Stimulated activated CD4-positive, alpha-beta T cell treated with anti-CD3 and anti-CD28 coated beads, Interleukin-4, amount 100 ng/mL, for 4 hours (primary cell): Measurements from ENCODE around the gene GATA1.
A peak's percentile ranks its signal among the peaks of the same experiment; 100 is the strongest.

ENCODE experiments used
- DNase-seq, 2 experiments: peaks; one replicate each; pipeline ENCODE4 v3.0.0-alpha.2; 2020

Gene GATA1

DNA sequence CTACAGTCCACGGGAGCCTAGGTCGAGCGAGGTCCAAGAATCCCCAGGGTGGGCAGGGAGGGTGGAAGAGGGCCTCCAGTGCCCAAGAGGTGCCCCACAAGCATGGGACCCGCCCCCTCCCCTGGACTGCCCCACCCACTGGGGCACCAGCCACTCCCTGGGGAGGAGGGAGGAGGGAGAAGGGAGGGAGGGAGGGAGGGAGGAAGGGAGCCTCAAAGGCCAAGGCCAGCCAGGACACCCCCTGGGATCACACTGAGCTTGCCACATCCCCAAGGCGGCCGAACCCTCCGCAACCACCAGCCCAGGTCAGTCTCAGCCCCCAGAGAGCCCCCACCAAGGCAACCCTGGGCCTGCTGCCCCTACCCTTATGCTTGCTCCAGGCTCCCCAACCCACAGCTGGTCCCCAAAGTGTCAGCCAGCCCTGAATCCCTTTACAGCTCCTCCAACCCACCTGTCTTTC, at the start of gene GATA1:
TSS of gene GATA1 (plus strand) at position 250 of the 460 bp plus-strand sequence. CDS start 4,520 bp downstream, outside the sequence.
- DNase-seq: no peak

DNA sequence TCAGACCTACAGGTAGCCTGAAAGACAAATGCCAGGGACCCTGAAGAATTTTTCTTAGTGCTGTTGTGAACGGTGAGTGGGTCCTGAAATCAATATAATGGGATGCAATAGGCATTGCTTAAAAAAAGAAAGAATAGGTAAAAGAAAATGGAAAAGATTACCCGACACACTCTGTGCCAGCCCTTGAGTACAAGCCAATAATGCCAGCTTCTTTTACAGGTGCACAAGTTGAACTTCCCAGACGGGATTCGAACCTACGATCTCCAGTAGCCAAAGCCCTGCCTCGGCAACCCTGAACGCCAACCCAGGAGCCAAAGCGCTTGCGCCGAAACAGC, 49.5 kb upstream of the GATA1 start:
- no peak for DNase-seq

DNA sequence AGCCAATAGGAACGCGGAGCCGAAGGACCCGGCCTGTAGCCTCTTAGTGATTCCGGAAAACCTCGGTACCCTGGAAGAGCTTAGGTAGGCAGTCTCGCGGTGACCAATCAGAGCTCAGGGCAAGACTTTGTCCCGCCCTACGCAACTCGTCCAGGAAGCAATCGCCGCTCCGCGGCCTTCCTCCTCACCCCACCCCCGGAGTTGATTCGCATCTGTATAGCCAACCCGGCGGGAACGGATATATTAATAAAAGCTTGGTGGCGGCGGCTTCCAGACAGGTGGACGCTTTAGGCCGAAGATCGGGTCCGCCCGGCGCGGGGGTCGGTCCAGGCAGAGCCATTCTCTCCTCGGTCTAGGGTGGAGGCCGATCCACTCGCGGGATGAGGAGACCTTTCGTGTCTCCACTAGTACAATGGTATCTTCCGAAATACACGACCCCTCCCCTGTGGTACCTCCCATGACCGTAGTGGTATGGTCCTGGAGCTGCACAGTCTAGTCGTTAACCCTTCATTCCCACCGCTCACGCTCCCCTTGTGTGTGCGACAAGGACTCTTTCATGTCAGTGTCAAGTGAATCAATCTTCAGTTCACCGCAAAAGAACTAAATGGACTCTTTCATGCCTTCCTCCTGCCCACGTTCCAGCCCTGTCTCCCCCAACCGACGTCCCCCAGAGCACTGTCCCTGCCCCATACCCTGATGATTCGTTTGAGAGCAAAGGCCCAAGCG, 49.0 kb upstream of the GATA1 start:
- peak; percentile 73 to 90 for DNase-seq

- DNase-seq: no peak
Measured at GRCh38 chrX:48737940-48738339, 48.5 kb upstream of the GATA1 start.

DNA sequence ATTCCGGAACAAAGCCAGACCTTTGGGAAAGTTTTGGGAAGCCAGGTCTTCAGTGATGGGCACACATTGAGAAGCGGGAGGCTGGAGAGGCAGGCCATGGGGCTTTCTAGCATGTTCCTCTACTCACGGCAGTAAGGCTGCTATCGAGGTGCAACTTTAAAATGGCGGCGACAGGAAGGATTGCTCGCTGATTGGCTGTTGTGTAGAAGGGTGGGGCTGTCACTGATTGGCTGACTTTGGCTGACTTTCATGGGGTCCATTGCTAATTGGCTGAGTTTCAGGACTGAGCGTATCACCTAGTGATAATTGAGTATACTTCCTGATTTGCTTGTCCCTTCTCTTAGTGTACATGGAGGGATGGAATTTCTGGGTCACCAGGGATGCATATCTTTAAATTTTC, 44.6 kb upstream of the GATA1 start:
- DNase-seq: no peak

- DNase-seq: no peak
Measured at GRCh38 chrX:48745222-48745621, 41.2 kb upstream of the GATA1 start.

DNA sequence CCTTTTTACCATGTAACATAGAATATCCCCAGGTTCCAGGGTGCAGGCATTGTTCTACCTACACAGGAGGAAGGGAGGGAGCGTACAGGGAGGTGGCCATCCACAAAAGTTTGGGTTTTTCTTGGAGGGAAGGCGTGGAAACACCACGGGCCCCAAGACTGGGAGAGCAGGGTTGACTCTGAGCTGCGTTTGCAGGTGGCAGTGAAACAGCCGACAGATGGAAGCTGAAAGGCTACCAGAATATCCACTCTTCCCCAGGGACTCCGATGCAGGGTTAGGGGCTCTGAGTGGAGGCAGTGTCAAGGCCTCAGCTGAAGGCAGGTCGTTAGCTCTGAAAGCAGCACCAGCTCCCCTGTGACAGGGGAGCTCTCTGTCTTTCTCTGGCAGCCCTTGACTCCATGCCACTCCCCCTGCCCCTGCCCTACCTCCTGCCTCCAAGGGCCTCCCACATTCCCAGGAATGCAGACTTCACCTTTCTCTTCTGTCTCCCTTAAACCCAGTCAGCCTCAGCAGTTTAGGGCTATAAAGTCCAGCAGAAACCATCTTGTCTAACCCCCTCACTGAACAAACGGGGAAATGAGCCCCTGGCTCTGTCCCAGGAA, 38.9 kb upstream of the GATA1 start:
- DNase-seq: no peak

- DNase-seq: no peak
Measured at GRCh38 chrX:48749182-48749581, 37.2 kb upstream of the GATA1 start.

DNA sequence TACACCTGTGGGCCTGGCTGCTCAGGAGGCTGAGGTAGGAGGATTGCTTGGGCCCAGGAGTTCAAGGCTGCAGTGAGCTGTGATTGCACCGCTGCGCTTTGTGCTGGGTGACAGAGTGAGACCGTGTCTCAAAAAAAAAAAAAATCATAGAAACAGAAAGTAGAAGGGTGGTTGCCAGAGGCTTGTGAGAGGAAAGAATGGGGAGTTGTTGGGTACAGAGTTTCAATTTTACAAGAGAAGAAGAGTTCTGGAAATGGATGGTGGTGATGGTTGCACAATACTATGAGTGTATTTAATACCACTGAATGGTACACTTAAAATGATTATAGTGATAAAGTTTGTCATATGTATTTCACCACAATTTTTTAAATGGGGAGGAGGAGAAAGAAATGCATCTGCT, 35.0 kb upstream of the GATA1 start:
- no peak for DNase-seq

GRCh38 chrX:48752498-48752897, 33.9 kb upstream of the GATA1 start:
- no peak for DNase-seq

DNA sequence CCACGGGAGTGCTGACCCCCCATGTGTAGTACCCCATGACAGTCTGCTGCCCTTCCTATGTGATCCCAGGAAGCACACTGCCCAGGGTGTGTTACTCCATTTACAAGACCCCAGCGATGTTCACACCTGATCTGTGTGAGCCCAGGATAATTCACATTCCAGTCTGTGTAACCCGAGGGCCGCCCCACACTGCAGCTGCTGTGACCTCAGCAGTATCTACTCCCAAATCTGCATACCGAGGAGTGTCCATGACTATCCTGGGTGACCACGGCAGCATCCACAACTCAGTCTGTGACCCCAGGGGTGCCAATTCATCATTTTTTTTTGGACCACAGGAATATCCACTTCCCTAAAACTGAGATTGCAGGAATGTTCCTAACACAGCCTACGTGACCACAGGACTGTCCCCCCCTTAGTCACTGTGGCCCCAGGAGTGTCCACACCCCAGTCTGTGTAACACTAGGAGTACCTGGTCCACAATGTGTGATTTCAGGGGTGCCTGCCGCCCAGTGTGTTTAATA, 32.6 kb upstream of the GATA1 start:
- DNase-seq: no peak

DNA sequence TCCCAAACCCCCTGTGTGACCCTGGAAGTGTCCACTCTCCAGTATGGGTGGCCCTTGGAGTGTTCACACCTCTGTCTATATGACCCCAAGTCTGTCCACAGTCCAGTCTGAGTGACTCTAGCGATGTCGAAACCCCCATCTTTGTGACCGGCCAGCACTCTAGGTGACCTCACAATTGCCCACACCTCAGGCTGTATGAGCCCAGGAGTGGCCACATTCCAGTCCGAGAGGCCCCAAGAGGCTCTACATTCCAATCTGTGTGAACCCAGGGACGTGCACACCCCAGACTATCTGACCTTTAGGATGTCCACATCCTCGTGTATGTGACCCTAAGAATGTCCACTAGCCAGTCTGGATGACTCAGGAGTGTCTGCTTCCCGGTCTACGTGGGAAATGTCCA, 32.2 kb upstream of the GATA1 start:
- DNase-seq: no peak

- DNase-seq: no peak
Measured at GRCh38 chrX:48761674-48762471, 24.5 kb upstream of the GATA1 start, which contains the start of gene GLOD5. Gene GLOD5, plus strand, starts transcription at chrX:48761747. Its CDS starts 44 bp downstream, at chrX:48761791.

GRCh38 chrX:48769230-48769629, 17.2 kb upstream of the GATA1 start:
- DNase-seq: no peak

DNA sequence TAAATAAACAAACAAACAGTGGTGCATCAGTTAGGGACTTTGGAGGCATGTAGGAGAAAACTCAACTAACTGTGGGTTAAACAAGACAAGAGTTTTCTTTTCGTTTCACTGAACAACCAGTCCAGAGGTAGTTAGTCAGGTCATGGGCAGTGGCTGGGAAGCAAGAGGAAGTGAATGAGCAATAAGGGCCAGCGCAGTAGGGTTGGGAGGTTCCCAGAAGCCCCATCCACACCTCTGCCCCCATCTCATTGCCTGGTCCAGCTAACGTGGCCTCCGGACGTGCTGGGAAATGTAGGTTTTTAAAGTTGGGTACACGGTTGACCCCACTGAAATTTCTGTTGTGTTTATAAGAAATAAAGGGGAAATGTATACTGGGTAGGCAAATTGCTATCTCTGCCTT, 16.1 kb upstream of the GATA1 start:
- DNase-seq: no peak

GRCh38 chrX:48772602-48773001, 13.8 kb upstream of the GATA1 start:
- DNase-seq: no peak

DNA sequence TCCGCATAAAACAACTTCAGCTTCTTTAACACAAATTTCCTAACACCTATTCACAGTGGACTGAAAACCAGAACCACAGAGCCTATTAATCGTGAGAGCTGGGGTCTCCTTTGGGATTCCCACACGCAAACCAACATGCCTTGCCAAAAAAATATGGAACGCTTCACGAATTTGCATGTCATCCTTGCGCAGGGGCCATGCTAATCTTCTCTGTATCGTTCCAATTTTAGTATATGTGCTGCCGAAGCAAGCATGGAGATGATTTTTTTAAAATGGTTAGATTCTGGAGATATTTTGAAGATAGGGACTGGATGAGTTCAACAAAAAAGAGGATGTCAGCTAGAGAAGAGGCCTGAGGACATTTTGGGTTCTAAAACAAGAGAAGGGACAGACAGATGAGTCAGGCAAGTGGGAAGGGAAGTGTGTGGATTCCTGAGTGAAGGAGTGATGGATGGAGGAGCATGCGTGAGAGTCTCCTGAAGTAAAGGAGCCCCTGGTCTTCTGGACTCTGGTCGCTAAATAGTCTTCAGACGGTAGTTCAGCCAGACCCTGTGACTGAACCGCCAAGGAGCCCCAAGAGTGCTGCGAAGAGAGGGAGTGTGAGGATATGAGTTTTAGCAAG, 9.5 kb upstream of the GATA1 start:
- DNase-seq: no peak

DNA sequence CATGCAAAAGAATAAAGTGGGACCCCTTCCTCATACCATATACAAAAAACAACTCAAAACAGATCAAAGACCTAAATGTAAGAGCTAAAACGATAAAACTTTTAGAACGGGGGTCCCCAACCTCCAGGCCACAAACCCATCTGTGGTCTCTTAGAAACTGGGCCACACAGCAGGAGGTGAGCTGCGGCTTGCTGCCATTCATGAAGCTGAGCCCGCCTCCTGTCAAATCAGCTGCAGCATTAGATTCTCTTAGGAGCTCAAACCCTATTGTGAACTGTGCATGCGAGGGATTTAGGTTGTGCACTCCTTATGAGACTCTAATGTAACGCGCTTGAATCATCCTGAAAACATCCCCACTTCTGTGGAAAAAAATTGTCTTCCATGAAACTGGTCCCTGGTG, 7.0 kb upstream of the GATA1 start:
- no peak for DNase-seq

- DNase-seq: no peak
Measured at GRCh38 chrX:48781705-48782104, 4.7 kb upstream of the GATA1 start.

DNA sequence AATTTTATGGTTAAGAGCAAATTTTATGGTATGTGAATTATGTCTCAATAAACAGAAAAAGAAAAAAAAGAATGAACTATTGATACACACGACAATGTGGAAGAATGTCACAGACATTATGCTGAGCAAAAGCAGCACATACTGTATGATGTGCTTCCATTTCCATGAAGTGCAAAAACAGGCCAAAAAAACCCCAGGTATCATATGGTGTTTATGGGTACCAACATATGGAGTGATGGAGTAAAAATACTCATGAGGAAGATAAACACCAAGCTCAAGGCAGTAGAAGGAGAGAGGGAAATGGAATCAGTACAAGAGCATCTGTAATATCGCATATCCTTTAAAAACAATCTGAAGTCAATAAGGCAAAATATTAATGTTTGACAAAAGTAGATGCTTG, 4.2 kb upstream of the GATA1 start:
- DNase-seq: no peak

- no peak for DNase-seq
Measured at GRCh38 chrX:48782795-48783194, 3.6 kb upstream of the GATA1 start.

DNA sequence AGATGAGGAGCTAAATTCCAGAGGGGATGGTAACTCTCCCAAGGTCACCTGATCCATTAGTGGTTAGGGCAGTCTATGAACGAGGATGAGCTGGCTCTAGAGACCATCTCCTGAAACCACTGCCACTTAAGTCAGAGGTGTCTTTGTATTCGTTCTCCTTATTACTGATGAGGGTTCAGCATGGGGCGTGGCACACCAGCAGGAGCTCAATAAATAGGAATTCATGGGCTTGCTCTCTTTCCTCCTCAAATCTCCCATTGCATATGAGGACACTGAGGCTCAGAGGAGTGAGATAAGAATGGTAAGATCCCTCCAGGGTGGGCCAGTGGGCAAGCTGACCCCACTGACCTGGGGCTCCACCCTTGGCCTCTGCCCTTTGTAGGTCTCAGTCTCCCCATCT, 1.7 kb upstream of the GATA1 start:
- DNase-seq: no peak

DNA sequence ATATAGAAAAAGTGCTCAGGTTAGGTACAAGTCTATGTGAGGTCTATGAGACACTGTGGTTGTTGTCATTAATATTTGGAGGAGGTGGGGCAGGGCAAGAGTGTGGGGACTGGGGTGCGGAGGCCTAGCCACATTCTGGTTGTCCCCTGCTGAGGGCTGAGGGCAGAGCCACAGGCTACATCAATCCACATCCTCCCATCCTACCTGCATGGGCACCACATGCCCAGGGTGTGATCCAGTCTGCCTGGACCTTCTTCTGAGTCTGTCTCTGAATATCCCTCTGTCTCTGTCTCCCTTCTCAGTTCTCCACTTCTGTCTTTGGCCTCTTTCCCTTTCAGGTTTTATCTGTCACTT, 1.2 kb upstream of the GATA1 start:
- DNase-seq: no peak
